Measurements from ENCODE around the gene CLNK.

GRCh38 chr4:10670321-10670720 lies 14.2 kb downstream of the CLNK start:
- TF ChIP-seq REST (IDR thresholded peaks at IDR 0.05; ENCODE audit: insufficient read depth in 1 of 2, low read depth in 2 of 2, low read length in 2 of 2) (no peak), TAF1 (IDR thresholded peaks at IDR 0.05; ENCODE audit: borderline replicate concordance, insufficient read depth, low read length) (no peak), POLR2AphosphoS5 (IDR thresholded peaks at IDR 0.05; ENCODE audit: low read depth, low read length) (no peak), FOXP2 (optimal IDR thresholded peaks at IDR 0.05; ENCODE audit: borderline replicate concordance, extremely low read depth, extremely low read length, insufficient read depth) (no peak)

All from PFSK-1 (cell line).